Activated T-cell treated with anti-CD3 and anti-CD28 coated beads, Interleukin-2, amount 50 U/mL, for 24 hours (primary cell): Measurements from ENCODE around the gene DOCK1.

ENCODE experiments used
- DNase-seq: peaks from one replicate; pipeline ENCODE4 v3.0.0-alpha.2; 2020
- H3K27ac Mint-ChIP-seq: 2 replicates; pipeline ENCODE4 v1.8.0; 2020; ENCODE audit warnings: mild to moderate bottlenecking, mixed read lengths
- H3K27me3 Mint-ChIP-seq: 2 replicates; pipeline ENCODE4 v1.8.0; 2020; ENCODE audit warnings: mixed read lengths
- H3K36me3 Mint-ChIP-seq: 2 replicates; pipeline ENCODE4 v1.8.0; 2020; ENCODE audit warnings: low read depth, mixed read lengths
- H3K4me1 Mint-ChIP-seq: 2 replicates; pipeline ENCODE4 v1.8.0; 2020; ENCODE audit warnings: low read depth, mixed read lengths
- H3K4me3 Mint-ChIP-seq: 2 replicates; pipeline ENCODE4 v1.8.0; 2020; ENCODE audit warnings: mild to moderate bottlenecking, moderate library complexity, mixed read lengths
- H3K9me3 Mint-ChIP-seq: 2 replicates; pipeline ENCODE4 v1.8.0; 2020; ENCODE audit warnings: mixed read lengths

Gene DOCK1

GRCh38 chr10:127154831-127155620, 249.8 kb downstream of the DOCK1 start:
- Mint-ChIP-seq H3K4me3 (no peak overlapping the region), H3K9me3 (no peaks in the 10 kb centered on the region), H3K4me1 (no peaks in the 10 kb centered on the region), H3K27me3 (no peaks in the 10 kb centered on the region), H3K27ac (no peak overlapping the region), H3K36me3 (no peaks in the 10 kb centered on the region)
- no peak for DNase-seq

DNA sequence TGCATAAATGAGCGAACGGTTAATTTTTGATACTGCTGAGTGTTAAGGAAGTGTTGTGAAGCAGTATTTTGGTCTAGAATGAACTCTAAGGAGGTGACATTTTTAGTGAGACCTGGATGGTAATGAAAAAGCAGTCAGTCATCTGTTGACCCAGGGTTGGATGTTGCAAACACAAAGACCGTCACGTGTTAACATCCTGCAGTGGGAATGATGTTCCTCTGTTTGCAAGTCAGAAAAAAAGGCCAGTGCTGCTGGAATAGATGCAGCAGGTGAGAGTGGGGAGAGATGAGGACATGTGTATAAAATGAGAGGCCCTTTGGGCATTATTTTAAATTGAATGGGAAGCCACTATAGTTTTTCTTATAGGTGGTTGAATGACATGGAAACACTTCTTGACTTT, 251.9 kb downstream of the DOCK1 start:
- no peaks in the 10 kb centered on the region for H3K4me1 Mint-ChIP-seq
- DNase-seq = no peak
- H3K36me3 Mint-ChIP-seq = no peaks in the 10 kb centered on the region
- H3K27ac Mint-ChIP-seq = no peak overlapping the region
- no peaks in the 10 kb centered on the region for H3K9me3 Mint-ChIP-seq
- H3K27me3 Mint-ChIP-seq = no peaks in the 10 kb centered on the region
- H3K4me3 Mint-ChIP-seq = no peak overlapping the region

- Mint-ChIP-seq H3K4me1 (no peaks in the 10 kb centered on the region), H3K9me3 (no peaks in the 10 kb centered on the region), H3K36me3 (no peaks in the 10 kb centered on the region), H3K27ac (no peak overlapping the region), H3K27me3 (no peaks in the 10 kb centered on the region), H3K4me3 (no peak overlapping the region)
- no peak for DNase-seq
Observed at GRCh38 chr10:127157506-127158200, 252.4 kb downstream of the DOCK1 start.

DNA sequence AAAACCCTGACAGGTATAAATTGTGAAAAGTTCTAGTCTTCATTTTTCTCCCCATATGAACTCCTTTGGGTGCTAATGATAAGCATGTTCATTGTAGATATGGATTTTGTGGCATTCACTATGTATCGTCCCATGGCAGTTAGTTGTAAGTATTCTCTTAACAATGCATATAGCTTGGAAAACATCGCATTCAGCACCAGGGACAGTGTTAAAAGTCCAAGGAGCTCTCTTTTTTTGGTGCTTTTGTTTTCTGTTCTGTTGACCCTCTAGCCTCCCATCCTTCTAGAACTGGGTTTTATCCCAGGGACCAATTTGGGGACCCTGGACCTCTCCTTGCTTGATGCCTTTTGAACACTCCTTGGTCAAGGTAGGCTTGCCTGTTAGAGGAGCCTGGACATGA, 253.4 kb downstream of the DOCK1 start:
- DNase-seq = no peak
- Mint-ChIP-seq H3K4me1 (no peaks in the 10 kb centered on the region), H3K27ac (no peak overlapping the region), H3K27me3 (no peaks in the 10 kb centered on the region), H3K36me3 (no peaks in the 10 kb centered on the region), H3K9me3 (no peaks in the 10 kb centered on the region), H3K4me3 (no peak overlapping the region)

- Mint-ChIP-seq H3K27ac (no peak overlapping the region), H3K27me3 (no peaks in the 10 kb centered on the region), H3K4me3 (no peak overlapping the region), H3K4me1 (no peaks in the 10 kb centered on the region), H3K36me3 (no peaks in the 10 kb centered on the region), H3K9me3 (no peaks in the 10 kb centered on the region)
- DNase-seq = no peak
Observed at GRCh38 chr10:127159648-127160245, 254.5 kb downstream of the DOCK1 start.

GRCh38 chr10:127161482-127161881, 256.3 kb downstream of the DOCK1 start:
- Mint-ChIP-seq H3K36me3 (no peaks in the 10 kb centered on the region), H3K4me3 (no peak overlapping the region), H3K27me3 (no peaks in the 10 kb centered on the region), H3K4me1 (no peaks in the 10 kb centered on the region), H3K27ac (no peak overlapping the region), H3K9me3 (no peaks in the 10 kb centered on the region)
- DNase-seq = no peak

DNA sequence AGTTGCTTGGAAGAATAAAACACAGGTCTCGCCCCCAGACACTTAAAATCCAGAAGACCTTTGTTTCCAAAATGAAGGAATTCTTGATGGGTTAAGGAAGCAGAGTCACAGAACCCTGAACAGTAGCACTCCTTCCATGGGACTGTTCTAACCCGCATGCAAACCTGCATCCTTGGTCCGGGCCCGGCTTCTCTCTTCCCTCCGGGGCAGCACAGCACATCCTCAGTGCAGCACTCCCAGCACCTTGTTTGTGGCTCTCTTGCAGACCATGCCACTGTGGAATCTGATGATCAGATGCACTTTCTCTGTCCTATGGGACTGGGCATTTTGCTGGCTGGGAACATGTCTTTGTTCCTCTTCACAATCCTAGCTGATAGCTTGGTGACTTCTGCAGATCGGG, 257.6 kb downstream of the DOCK1 start:
- Mint-ChIP-seq H3K36me3 (no peaks in the 10 kb centered on the region), H3K4me3 (no peak overlapping the region), H3K27ac (no peak overlapping the region), H3K9me3 (no peaks in the 10 kb centered on the region), H3K4me1 (no peaks in the 10 kb centered on the region), H3K27me3 (no peaks in the 10 kb centered on the region)
- no peak for DNase-seq

- Mint-ChIP-seq H3K9me3 (no peaks in the 10 kb centered on the region), H3K27ac (no peak overlapping the region), H3K36me3 (no peaks in the 10 kb centered on the region), H3K4me1 (no peaks in the 10 kb centered on the region), H3K4me3 (no peak overlapping the region), H3K27me3 (no peaks in the 10 kb centered on the region)
- no peak for DNase-seq
Observed at GRCh38 chr10:127168261-127168660, 263.0 kb downstream of the DOCK1 start.

DNA sequence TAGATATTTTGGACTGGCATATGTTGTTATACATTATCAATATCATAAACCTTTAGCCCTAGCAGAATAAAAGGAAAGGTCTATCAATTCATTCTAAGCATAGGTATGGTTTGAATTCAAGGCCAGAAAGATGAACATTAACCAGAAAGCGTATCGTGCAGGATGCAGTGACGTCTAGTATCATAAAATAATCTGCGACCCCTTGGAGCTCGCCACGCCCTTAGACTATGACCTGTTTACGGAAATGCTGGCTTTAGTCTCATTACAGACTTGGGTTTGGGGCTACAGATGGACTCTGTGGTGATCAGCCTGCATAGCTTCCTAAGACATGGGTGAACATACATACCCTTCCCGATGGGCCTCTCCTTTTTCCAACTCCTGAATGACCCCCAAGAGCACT, 269.6 kb downstream of the DOCK1 start:
- no peak for DNase-seq
- Mint-ChIP-seq H3K27ac (no peak overlapping the region), H3K9me3 (no peaks in the 10 kb centered on the region), H3K4me1 (no peaks in the 10 kb centered on the region), H3K36me3 (no peaks in the 10 kb centered on the region), H3K4me3 (no peak overlapping the region), H3K27me3 (peaks cover 3% of the 10 kb centered on the region)

DNA sequence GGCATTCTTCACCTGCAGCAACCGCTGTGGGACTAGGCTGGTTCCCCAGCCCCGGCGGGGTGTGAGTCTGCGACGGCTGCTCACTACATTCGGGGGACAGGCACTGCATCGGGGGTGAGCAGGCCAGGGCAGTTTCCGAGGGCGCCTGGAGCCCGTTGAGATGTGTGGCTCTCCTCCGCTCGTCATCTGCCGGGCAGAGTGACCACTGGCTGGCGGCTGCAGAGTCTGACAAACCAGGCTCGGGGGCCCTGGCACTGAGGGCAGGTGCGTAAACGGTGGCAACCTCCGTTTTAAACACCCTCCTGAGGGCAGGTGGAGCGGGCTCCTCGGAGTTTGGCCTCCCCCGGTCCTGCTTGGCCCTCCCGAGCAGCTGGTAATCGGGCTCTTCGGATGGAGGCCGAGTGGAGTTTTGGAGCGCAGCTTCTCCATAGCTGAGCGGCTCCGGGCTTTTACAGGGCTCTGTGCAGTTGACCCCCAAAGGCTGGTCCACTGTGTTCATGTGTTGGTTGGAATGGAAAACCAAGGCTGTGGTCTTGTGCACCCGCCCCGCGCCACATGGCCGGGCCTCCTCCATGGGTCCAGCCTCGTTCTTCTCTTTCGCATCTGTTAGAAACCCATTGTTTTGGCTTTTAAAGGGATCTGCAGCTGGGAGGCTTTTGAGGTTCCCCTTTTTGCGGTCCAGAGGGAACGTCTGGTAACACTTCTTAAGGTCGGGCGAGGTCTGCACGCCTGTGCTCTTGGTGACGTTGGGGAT, 270.3 kb downstream of the DOCK1 start:
- Mint-ChIP-seq H3K36me3 (no peaks in the 10 kb centered on the region), H3K27ac (no peak overlapping the region), H3K4me1 (no peaks in the 10 kb centered on the region), H3K9me3 (no peaks in the 10 kb centered on the region), H3K4me3 (no peak overlapping the region), H3K27me3 (peaks cover 3% of the 10 kb centered on the region)
- DNase-seq = no peak

GRCh38 chr10:127176649-127177048, 271.4 kb downstream of the DOCK1 start:
- Mint-ChIP-seq H3K36me3 (no peaks in the 10 kb centered on the region), H3K27ac (no peak overlapping the region), H3K9me3 (no peaks in the 10 kb centered on the region), H3K4me1 (no peaks in the 10 kb centered on the region), H3K27me3 (peaks cover 3% of the 10 kb centered on the region), H3K4me3 (no peak overlapping the region)
- no peak for DNase-seq

DNA sequence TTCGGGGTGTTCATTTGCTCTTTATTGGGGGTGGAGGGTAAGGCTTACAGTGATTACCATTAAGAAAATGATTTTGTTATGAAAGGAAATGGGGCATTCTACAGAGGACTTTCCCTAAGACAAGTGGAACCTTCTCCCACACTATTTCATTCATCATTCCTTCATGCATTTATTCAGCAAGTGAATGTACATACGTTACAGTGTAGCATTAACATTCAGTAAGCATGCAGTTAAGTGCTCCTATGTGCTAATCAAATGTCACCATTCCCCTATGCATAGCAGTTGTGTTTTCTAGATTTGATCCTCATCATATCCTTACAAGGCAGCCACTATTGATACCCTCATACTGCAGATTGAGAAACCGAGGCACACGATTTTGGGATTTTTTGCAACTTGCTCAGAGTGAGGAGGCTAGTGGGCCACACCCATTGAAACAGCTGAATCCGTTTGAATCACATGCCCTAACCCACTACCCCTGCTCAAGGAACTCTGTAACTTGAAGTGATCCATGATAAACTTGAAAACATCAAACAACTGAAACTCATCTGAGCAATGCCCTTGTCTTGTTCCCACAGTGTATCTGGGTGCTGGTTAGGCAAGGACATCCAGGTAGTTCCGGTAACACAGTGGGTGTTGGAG, 274.5 kb downstream of the DOCK1 start:
- DNase-seq = no peak
- no peak overlapping the region for H3K27ac Mint-ChIP-seq
- no peaks in the 10 kb centered on the region for H3K4me1 Mint-ChIP-seq
- no peaks in the 10 kb centered on the region for H3K9me3 Mint-ChIP-seq
- H3K4me3 Mint-ChIP-seq = no peak overlapping the region
- no peaks in the 10 kb centered on the region for H3K36me3 Mint-ChIP-seq
- peaks cover 3% of the 10 kb centered on the region for H3K27me3 Mint-ChIP-seq

- H3K36me3 Mint-ChIP-seq = no peaks in the 10 kb centered on the region
- H3K4me3 Mint-ChIP-seq = no peak overlapping the region
- DNase-seq = no peak
- no peaks in the 10 kb centered on the region for H3K4me1 Mint-ChIP-seq
- peaks cover 3% of the 10 kb centered on the region for H3K27me3 Mint-ChIP-seq
- no peak overlapping the region for H3K27ac Mint-ChIP-seq
- H3K9me3 Mint-ChIP-seq = peaks cover 4% of the 10 kb centered on the region
Observed at GRCh38 chr10:127182161-127182560, 276.9 kb downstream of the DOCK1 start.

DNA sequence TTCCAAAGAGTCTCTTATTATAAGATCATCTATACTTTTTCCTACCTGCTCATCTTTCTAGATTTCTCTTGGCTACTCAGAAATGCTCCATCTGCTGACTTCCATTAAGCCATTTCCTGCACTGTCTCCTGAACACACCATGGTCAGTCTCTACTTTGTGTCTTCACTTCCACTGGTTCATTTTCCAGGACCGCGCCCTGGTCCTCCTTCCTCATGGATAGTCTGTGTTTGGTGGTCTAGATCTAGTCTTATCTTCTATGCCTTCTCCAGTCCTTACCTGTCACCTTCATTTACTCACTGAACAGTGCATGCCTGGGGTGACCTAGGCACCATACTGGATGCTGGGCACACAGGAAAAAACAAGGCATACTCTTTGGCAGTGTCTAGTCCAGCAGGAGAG, 279.4 kb downstream of the DOCK1 start:
- Mint-ChIP-seq H3K27ac (no peak overlapping the region), H3K4me3 (no peak overlapping the region), H3K27me3 (no peaks in the 10 kb centered on the region), H3K4me1 (no peaks in the 10 kb centered on the region), H3K9me3 (peaks cover 4% of the 10 kb centered on the region), H3K36me3 (no peaks in the 10 kb centered on the region)
- no peak for DNase-seq
